ENCODE results near the gene RYR3. TPM values are rescaled to one million over a fixed set of nuclear protein-coding genes. Genes with fewer than 3 reads are reported as not detected.

RYR3 gene
- total and polyA plus RNA-seq, 10 of the 15 experiments (the other 5 are each of a cell fraction or from before 2014, with no cell fraction given), result under 0.01 to 0.44 (median 0.16) TPM; not detected in 5

GRCh38 chr15:33467816-33468163 is 157.0 kb downstream of the RYR3 start (continued):
- no peak for TF ChIP-seq CEBPZ (IDR thresholded peaks at IDR 0.05; ENCODE audit: low read depth, low read length)
- TF ChIP-seq E4F1 (IDR thresholded peaks at IDR 0.05; ENCODE audit: borderline replicate concordance, partially characterized antibody), result no peak

- DNase-seq (ENCODE audit: low read depth, low spot score) (no peak), FAIRE-seq (no peak), ATAC-seq (no peak)
- in situ Hi-C loops (cut with MboI) (no loop called here), intact Hi-C loops (cut with micrococcal nuclease; ENCODE audit: unreplicated experiment) (no loop called here)
- Histone ChIP-seq H3K9me3 (replicated peaks; ENCODE audit: control insufficient read depth, insufficient read depth, low read length) (no peaks in the 10 kb centered on the region), H4K20me1 (ENCODE audit: control insufficient read depth, insufficient read depth) (no peaks in the 10 kb centered on the region), H3K9ac (ENCODE audit: control insufficient read depth, insufficient read depth, low read length) (no peak overlapping the region), H3K79me2 (ENCODE audit: control insufficient read depth, insufficient read depth, low read length) (no peaks in the 10 kb centered on the region), H2AFZ (ENCODE audit: control insufficient read depth, low read depth, low read length) (no peak overlapping the region), H3K27ac (ENCODE audit: control insufficient read depth, insufficient read depth) (no peak overlapping the region), H3K36me3 (ENCODE audit: control insufficient read depth in 2 of 2, insufficient read depth in 2 of 2, low read length in 1 of 2) (no peaks in the 10 kb centered on the region), H3K4me1 (ENCODE audit: control insufficient read depth, insufficient read depth, low read length) (no peaks in the 10 kb centered on the region), H3K4me2 (ENCODE audit: control insufficient read depth, insufficient read depth) (no peak overlapping the region), H3K27me3 (replicated peaks in 1 of 2; ENCODE audit: control insufficient read depth in 2 of 2, insufficient read depth in 2 of 2, low read length in 1 of 2) (no peaks in the 10 kb centered on the region), H3K4me3 (no peak overlapping the region)
- ChIA-PET POLR2A (no interaction called here), SMC1A (ENCODE audit: uncharacterized antibody, unreplicated experiment) (no interaction called here), RAD21 (ENCODE audit: unreplicated experiment) (no interaction called here), CTCF (interaction anchor here (0.6 to 0.7 kb wide), 2 partner anchors 156 to 771 kb away, joined by 4 read pairs; no protein-coding TSS in a partner anchor)
- BruUV-seq (replicated peaks), result no TSS peak
- TF ChIP-seq MTA2 (IDR thresholded peaks at IDR 0.05; ENCODE audit: low read depth), result no peak
- TF ChIP-seq TCF3 (IDR thresholded peaks at IDR 0.05; ENCODE audit: borderline replicate concordance, insufficient read depth, low read depth, low read length), result no peak
- TF ChIP-seq FOXK2 (IDR thresholded peaks at IDR 0.05), result no peak
- TF ChIP-seq TCF12 (IDR thresholded peaks at IDR 0.05; ENCODE audit: low read depth, low read length), result no peak
- no peak for TF ChIP-seq EP300 (IDR thresholded peaks at IDR 0.05; ENCODE audit: borderline replicate concordance in 1 of 2, control insufficient read depth in 1 of 2, low read depth in 2 of 2, low read length in 2 of 2)
- no peak for TF ChIP-seq SIX5 (IDR thresholded peaks at IDR 0.05; ENCODE audit: low read depth, low read length, severe bottlenecking)
- no peak for TF ChIP-seq CBX3 (IDR thresholded peaks at IDR 0.05; ENCODE audit: borderline replicate concordance, low read depth)
- TF ChIP-seq JUND (IDR thresholded peaks at IDR 0.05; ENCODE audit: low read depth, low read length), result no peak
- 26% methylated on average over 3 of the region's 3 CpGs for WGBS (ENCODE audit: insufficient coverage, insufficient replicate concordance, low lambda C conversion rate, missing lambda C conversion rate)
Measured at GRCh38 chr15:33468740-33469139, 158.0 kb downstream of the RYR3 start.
